ENCODE results near the gene UCK1.

The UCK1 gene

GRCh38 chr9:131492070-131492469 lies 39.0 kb downstream of the UCK1 start:
- ATAC-seq (replicated peaks; ENCODE audit: extremely low read depth, poor library complexity, severe bottlenecking) (no peak), DNase-seq (ENCODE audit: low spot score in 2 of 2) (no peak)
- H3K4me1 Mint-ChIP-seq, result peaks cover 28% of the 10 kb centered on the region
- no peaks in the 10 kb centered on the region for H3K27me3 Mint-ChIP-seq
- no peaks in the 10 kb centered on the region for H3K9me3 Mint-ChIP-seq
- H3K27ac Mint-ChIP-seq (ENCODE audit: low read depth), result no peak overlapping the region
- H3K4me3 Mint-ChIP-seq, result no peak overlapping the region
- H3K36me3 Mint-ChIP-seq (ENCODE audit: insufficient read depth), result peaks cover 81% of the 10 kb centered on the region

- peaks cover 28% of the 10 kb centered on the region for H3K4me1 Mint-ChIP-seq
- no peak for ATAC-seq (replicated peaks; ENCODE audit: extremely low read depth, poor library complexity, severe bottlenecking)
- peak overlapping the region; percentile 58 for H3K27ac Mint-ChIP-seq (ENCODE audit: low read depth)
- no peak overlapping the region for H3K4me3 Mint-ChIP-seq
- peaks cover 80% of the 10 kb centered on the region for H3K36me3 Mint-ChIP-seq (ENCODE audit: insufficient read depth)
- H3K9me3 Mint-ChIP-seq, result no peaks in the 10 kb centered on the region
- H3K27me3 Mint-ChIP-seq, result no peaks in the 10 kb centered on the region
- DNase-seq (ENCODE audit: low spot score in 2 of 2), result no peak
Observed at GRCh38 chr9:131491001-131491710, 39.9 kb downstream of the UCK1 start.

- H3K4me3 Mint-ChIP-seq, result no peak overlapping the region
- no peaks in the 10 kb centered on the region for H3K27me3 Mint-ChIP-seq
- ATAC-seq (replicated peaks; ENCODE audit: extremely low read depth, poor library complexity, severe bottlenecking) (no peak), DNase-seq (ENCODE audit: low spot score in 2 of 2) (no peak)
- H3K27ac Mint-ChIP-seq (ENCODE audit: low read depth), result peak overlapping the region; percentile 58
- H3K9me3 Mint-ChIP-seq, result no peaks in the 10 kb centered on the region
- H3K4me1 Mint-ChIP-seq, result peaks cover 28% of the 10 kb centered on the region
- peaks cover 82% of the 10 kb centered on the region for H3K36me3 Mint-ChIP-seq (ENCODE audit: insufficient read depth)
Observed at GRCh38 chr9:131490514-131490913, 40.5 kb downstream of the UCK1 start.

- H3K4me3 Mint-ChIP-seq, result no peak overlapping the region
- H3K9me3 Mint-ChIP-seq, result no peaks in the 10 kb centered on the region
- H3K36me3 Mint-ChIP-seq (ENCODE audit: insufficient read depth), result peaks cover 80% of the 10 kb centered on the region
- H3K4me1 Mint-ChIP-seq, result peaks cover 21% of the 10 kb centered on the region
- ATAC-seq (replicated peaks; ENCODE audit: extremely low read depth, poor library complexity, severe bottlenecking) (no peak), DNase-seq (ENCODE audit: low spot score in 2 of 2) (no peak)
- no peak overlapping the region for H3K27ac Mint-ChIP-seq (ENCODE audit: low read depth)
- no peaks in the 10 kb centered on the region for H3K27me3 Mint-ChIP-seq
Observed at GRCh38 chr9:131487621-131488031, 43.4 kb downstream of the UCK1 start.

- peaks cover 80% of the 10 kb centered on the region for H3K36me3 Mint-ChIP-seq (ENCODE audit: insufficient read depth)
- H3K27ac Mint-ChIP-seq (ENCODE audit: low read depth), result no peak overlapping the region
- no peak for DNase-seq (ENCODE audit: low spot score in 2 of 2)
- no peaks in the 10 kb centered on the region for H3K27me3 Mint-ChIP-seq
- H3K9me3 Mint-ChIP-seq, result no peaks in the 10 kb centered on the region
- no peak overlapping the region for H3K4me3 Mint-ChIP-seq
- H3K4me1 Mint-ChIP-seq, result peaks cover 24% of the 10 kb centered on the region
- ATAC-seq (replicated peaks; ENCODE audit: extremely low read depth, poor library complexity, severe bottlenecking), result no peak
Observed at GRCh38 chr9:131487001-131487400, 44.1 kb downstream of the UCK1 start.

- DNase-seq (ENCODE audit: low spot score in 2 of 2) (no peak), ATAC-seq (replicated peaks; ENCODE audit: extremely low read depth, poor library complexity, severe bottlenecking) (no peak)
- Mint-ChIP-seq H3K27ac (ENCODE audit: low read depth) (peak overlapping the region; percentile 69), H3K36me3 (ENCODE audit: insufficient read depth) (peaks cover 81% of the 10 kb centered on the region), H3K9me3 (no peaks in the 10 kb centered on the region), H3K4me1 (peaks cover 26% of the 10 kb centered on the region), H3K27me3 (no peaks in the 10 kb centered on the region), H3K4me3 (no peak overlapping the region)
Observed at GRCh38 chr9:131485728-131486422, 45.2 kb downstream of the UCK1 start.

- Mint-ChIP-seq H3K9me3 (no peaks in the 10 kb centered on the region), H3K27ac (ENCODE audit: low read depth) (no peak overlapping the region), H3K36me3 (ENCODE audit: insufficient read depth) (peaks cover 79% of the 10 kb centered on the region), H3K4me1 (peaks cover 22% of the 10 kb centered on the region), H3K27me3 (no peaks in the 10 kb centered on the region), H3K4me3 (no peak overlapping the region)
- ATAC-seq (replicated peaks; ENCODE audit: extremely low read depth, poor library complexity, severe bottlenecking) (no peak), DNase-seq (ENCODE audit: low spot score in 2 of 2) (no peak)
Observed at GRCh38 chr9:131485206-131485605, 45.9 kb downstream of the UCK1 start.

- H3K27me3 Mint-ChIP-seq, result no peaks in the 10 kb centered on the region
- H3K36me3 Mint-ChIP-seq (ENCODE audit: insufficient read depth), result peaks cover 78% of the 10 kb centered on the region
- H3K9me3 Mint-ChIP-seq, result no peaks in the 10 kb centered on the region
- no peak overlapping the region for H3K27ac Mint-ChIP-seq (ENCODE audit: low read depth)
- ATAC-seq (replicated peaks; ENCODE audit: extremely low read depth, poor library complexity, severe bottlenecking) (no peak), DNase-seq (ENCODE audit: low spot score in 2 of 2) (no peak)
- H3K4me1 Mint-ChIP-seq, result peaks cover 18% of the 10 kb centered on the region
- H3K4me3 Mint-ChIP-seq, result no peak overlapping the region
Observed at GRCh38 chr9:131484560-131485185, 46.4 kb downstream of the UCK1 start.

- no peaks in the 10 kb centered on the region for H3K27me3 Mint-ChIP-seq
- peaks cover 78% of the 10 kb centered on the region for H3K36me3 Mint-ChIP-seq (ENCODE audit: insufficient read depth)
- H3K4me1 Mint-ChIP-seq, result peaks cover 14% of the 10 kb centered on the region
- no peak overlapping the region for H3K27ac Mint-ChIP-seq (ENCODE audit: low read depth)
- ATAC-seq (replicated peaks; ENCODE audit: extremely low read depth, poor library complexity, severe bottlenecking) (no peak), DNase-seq (ENCODE audit: low spot score in 2 of 2) (no peak)
- no peaks in the 10 kb centered on the region for H3K9me3 Mint-ChIP-seq
- H3K4me3 Mint-ChIP-seq, result no peak overlapping the region
Observed at GRCh38 chr9:131484051-131484445, 47.0 kb downstream of the UCK1 start.

- DNase-seq (ENCODE audit: low spot score in 2 of 2), result no peak
- Mint-ChIP-seq H3K27me3 (no peaks in the 10 kb centered on the region), H3K4me1 (peaks cover 10% of the 10 kb centered on the region), H3K27ac (ENCODE audit: low read depth) (no peak overlapping the region), H3K36me3 (ENCODE audit: insufficient read depth) (peaks cover 78% of the 10 kb centered on the region), H3K4me3 (no peak overlapping the region), H3K9me3 (no peaks in the 10 kb centered on the region)
- ATAC-seq (replicated peaks; ENCODE audit: extremely low read depth, poor library complexity, severe bottlenecking), result no peak
Observed at GRCh38 chr9:131483319-131484050, 47.6 kb downstream of the UCK1 start.

- H3K27me3 Mint-ChIP-seq, result no peaks in the 10 kb centered on the region
- DNase-seq (ENCODE audit: low spot score in 2 of 2) (no peak), ATAC-seq (replicated peaks; ENCODE audit: extremely low read depth, poor library complexity, severe bottlenecking) (no peak)
- H3K36me3 Mint-ChIP-seq (ENCODE audit: insufficient read depth), result peaks cover 80% of the 10 kb centered on the region
- H3K4me3 Mint-ChIP-seq, result no peak overlapping the region
- no peaks in the 10 kb centered on the region for H3K9me3 Mint-ChIP-seq
- H3K4me1 Mint-ChIP-seq, result peaks cover 16% of the 10 kb centered on the region
- H3K27ac Mint-ChIP-seq (ENCODE audit: low read depth), result no peak overlapping the region
Observed at GRCh38 chr9:131482343-131483006, 48.6 kb downstream of the UCK1 start.

All from central memory CD8-positive, alpha-beta T cell (primary cell).